Stimulated activated CD8-positive, alpha-beta memory T cell treated with anti-CD3 and anti-CD28 coated beads, Interleukin-15, amount 100 ng/mL, for 4 hours (primary cell): Measurements from ENCODE around the gene FARP2.

ENCODE experiments used
- DNase-seq, 2 donors: peaks; one replicate each; pipeline ENCODE4 v3.0.0-alpha.2; 2020; ENCODE audit warnings: low read depth in 2 of 2

Gene FARP2

GRCh38 chr2:241489733-241490680 lies 133.9 kb downstream of the FARP2 start:
- DNase-seq = no peak

GRCh38 chr2:241490825-241491506 lies 134.9 kb downstream of the FARP2 start:
- DNase-seq = no peak

GRCh38 chr2:241491549-241492173 lies 135.6 kb downstream of the FARP2 start:
- no peak for DNase-seq

- DNase-seq = no peak
Observed at GRCh38 chr2:241492174-241492565, 136.1 kb downstream of the FARP2 start.

GRCh38 chr2:241493092-241493491 lies 137.0 kb downstream of the FARP2 start:
- DNase-seq = no peak

GRCh38 chr2:241494311-241494908 lies 138.3 kb downstream of the FARP2 start:
- DNase-seq = no peak

- no peak for DNase-seq
Observed at GRCh38 chr2:241495172-241496002, 139.3 kb downstream of the FARP2 start.

GRCh38 chr2:241496003-241496707 lies 140.1 kb downstream of the FARP2 start:
- DNase-seq = no peak

GRCh38 chr2:241496904-241497877 lies 141.1 kb downstream of the FARP2 start:
- no peak for DNase-seq

GRCh38 chr2:241498115-241499070 lies 142.3 kb downstream of the FARP2 start:
- DNase-seq = no peak

GRCh38 chr2:241499146-241499965 lies 143.3 kb downstream of the FARP2 start:
- no peak for DNase-seq

- DNase-seq = no peak
Observed at GRCh38 chr2:241500016-241500415, 143.9 kb downstream of the FARP2 start.

GRCh38 chr2:241500431-241500975 lies 144.4 kb downstream of the FARP2 start:
- no peak for DNase-seq

- no peak for DNase-seq
Observed at GRCh38 chr2:241501099-241501541, 145.0 kb downstream of the FARP2 start.

- DNase-seq = no peak
Observed at GRCh38 chr2:241501551-241501950, 145.5 kb downstream of the FARP2 start.

GRCh38 chr2:241502281-241502680 lies 146.2 kb downstream of the FARP2 start:
- DNase-seq = no peak
